ENCODE measurements around the gene S100A11.

Gene S100A11

DNA sequence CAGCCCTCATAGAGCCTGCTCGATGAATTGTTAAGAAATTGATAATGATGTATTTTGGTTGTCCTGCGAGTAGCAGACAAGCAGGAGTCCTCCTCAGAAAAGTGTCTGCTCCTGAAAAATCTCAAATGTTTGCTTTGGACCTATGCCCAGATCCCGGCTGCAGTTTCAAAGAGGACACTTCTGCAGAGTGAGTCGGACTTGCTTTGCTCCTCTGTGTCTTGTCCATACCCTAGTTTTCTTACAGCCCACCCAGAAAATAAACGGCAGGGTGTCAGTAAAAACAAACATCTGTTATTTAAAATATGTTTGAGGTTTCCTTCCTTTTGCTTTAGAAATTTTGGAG is 46.0 kb downstream of the S100A11 start:
- no peak for DNase-seq (ENCODE audit: low read depth)
- peak overlapping the region; percentile 78 for H3K4me3 ChIP-seq (ENCODE audit: low read length)

DNA sequence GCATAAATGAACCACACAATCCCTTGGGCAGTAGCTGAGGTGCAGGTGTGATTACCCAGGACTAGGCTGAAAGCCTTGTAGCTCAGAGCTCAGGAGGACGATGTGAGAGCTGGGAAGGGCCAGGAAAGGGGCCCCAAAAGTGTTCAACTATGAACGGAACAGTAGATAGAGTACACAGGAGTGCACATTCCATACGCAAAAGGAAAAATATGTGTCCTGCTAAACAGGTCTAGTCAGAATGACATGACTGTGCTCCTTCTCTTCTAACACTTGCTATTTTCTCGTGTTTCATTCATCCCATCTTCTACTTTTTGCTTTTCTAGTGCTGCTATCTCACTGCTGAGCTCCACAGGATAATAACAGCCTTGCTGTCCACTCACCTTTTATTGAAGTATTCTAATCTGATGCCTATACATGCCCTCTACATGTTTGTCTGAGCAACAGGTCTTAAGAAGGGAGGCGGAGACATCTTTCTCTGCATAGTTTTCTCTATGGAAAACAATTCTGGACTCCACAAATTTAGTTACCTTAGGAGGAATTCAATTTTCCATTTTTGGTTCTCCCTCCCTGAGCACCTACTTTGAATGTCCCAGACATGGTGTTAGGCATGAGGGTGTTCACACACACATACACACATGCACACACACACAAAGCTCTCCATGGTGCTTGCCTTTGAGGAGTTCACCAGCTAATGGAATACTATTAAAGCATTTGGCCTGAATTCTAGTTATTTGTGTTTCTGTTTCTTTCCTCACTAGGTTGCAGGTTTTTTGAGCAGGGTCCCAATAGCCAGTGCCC is 46.5 kb downstream of the S100A11 start:
- TF ChIP-seq, protein P1, sequence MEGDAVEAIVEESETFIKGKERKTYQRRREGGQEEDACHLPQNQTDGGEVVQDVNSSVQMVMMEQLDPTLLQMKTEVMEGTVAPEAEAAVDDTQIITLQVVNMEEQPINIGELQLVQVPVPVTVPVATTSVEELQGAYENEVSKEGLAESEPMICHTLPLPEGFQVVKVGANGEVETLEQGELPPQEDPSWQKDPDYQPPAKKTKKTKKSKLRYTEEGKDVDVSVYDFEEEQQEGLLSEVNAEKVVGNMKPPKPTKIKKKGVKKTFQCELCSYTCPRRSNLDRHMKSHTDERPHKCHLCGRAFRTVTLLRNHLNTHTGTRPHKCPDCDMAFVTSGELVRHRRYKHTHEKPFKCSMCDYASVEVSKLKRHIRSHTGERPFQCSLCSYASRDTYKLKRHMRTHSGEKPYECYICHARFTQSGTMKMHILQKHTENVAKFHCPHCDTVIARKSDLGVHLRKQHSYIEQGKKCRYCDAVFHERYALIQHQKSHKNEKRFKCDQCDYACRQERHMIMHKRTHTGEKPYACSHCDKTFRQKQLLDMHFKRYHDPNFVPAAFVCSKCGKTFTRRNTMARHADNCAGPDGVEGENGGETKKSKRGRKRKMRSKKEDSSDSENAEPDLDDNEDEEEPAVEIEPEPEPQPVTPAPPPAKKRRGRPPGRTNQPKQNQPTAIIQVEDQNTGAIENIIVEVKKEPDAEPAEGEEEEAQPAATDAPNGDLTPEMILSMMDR (conservative IDR thresholded peaks at IDR 0.05; ENCODE audit: low read depth, low read length), result no peak
- no peak for DNase-seq (ENCODE audit: low read depth)
- no peak overlapping the region for H3K4me3 ChIP-seq (ENCODE audit: low read length)

More for the DNA sequence above, 46.0 kb downstream of the S100A11 start:
- TF ChIP-seq, protein P1 (conservative IDR thresholded peaks at IDR 0.05; ENCODE audit: low read depth, low read length), result no peak

DNA sequence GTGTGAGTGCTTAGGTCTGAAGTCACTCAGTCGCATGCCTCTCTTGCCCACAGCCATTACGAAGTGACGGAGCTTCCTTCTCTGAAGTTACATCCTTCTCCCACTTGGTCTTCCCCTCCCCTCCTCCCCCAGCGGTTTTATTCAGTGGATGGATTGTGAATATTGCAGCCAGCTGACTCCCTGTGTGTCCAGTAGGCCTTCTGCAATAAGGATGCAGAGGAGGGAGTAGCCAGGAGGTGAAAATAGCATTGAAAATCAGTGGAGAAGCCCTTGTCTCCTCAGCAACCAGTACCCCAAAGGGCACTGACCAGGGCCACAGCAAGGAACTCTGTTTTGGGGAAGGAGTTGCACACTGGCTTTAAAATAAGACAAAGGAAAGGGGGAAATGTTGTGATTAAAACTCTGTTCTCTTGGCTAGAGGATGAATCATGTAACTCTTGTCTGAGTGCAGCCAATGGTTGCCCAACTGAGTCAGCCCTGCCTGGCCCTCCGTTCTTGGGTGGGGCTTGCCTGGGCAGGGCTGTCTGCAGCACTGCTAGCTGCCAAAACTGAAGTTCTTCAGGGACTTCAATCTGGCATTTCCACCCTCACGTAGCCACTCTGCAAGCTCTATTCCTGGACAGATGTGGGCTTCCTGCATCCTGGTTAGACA is 47.5 kb downstream of the S100A11 start:
- no peak for DNase-seq (ENCODE audit: low read depth)
- peak overlapping the region; percentile 9 for H3K4me3 ChIP-seq (ENCODE audit: low read length)
- TF ChIP-seq, protein P1 (conservative IDR thresholded peaks at IDR 0.05; ENCODE audit: low read depth, low read length), result no peak

DNA sequence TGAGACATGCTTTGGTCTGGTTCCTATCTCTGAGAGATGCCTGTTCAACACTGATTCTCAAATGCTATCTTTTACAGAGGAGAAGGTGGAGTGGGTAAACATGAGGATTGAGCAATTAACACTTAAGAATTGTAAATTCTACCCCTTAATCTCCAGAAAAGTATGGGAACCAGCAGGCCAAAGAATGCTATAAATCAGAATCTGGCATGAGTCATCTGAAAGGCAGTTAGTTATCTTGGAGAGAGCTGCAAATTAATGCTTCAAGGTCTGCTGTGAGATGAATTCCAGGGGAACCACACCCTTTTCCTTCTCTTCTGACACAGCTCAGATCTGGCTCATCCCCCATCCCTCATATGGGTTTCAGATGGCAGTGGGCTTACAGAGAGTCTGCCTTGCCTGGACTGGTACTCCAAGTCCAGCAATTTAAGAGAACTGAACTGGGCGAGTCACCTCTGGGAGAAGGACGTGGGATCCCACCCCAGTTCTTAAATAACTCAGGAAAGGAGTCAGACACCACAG is 48.3 kb downstream of the S100A11 start:
- TF ChIP-seq, protein P1 (conservative IDR thresholded peaks at IDR 0.05; ENCODE audit: low read depth, low read length), result no peak
- peak; percentile 92 for DNase-seq (ENCODE audit: low read depth)
- peak overlapping the region; percentile 9 for H3K4me3 ChIP-seq (ENCODE audit: low read length)

DNA sequence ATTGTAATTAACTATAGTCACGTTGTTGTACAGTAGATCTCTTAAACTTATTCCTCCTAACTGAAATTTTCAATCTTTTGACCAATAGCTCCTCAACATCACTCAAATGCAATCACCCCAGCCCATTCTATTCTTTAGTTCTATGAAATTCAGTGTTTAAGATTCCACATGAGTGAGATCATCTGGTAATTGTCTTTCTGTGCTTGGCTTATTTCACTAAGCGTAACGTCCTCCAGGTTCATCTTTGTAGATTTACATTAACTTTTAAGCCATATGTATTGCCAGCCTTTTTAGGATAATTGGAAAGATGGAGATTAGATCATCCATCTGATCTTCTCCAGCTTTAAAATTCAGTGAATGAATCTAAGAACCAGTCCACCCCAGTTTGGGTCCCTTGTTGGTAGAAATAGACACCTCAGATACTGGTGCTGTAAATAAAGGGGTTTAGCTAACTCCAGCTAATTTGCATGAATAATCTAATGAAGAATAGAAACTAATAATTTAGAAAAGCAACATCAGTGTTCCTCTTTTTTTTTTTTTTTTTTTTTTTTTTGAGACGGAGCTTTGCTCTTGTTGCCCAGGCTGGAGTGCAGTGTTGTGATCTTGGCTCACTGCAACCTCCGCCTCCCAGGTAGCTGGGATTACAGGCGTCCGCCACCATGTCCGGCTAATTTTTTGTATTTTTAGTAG is 50.2 kb downstream of the S100A11 start:
- no peak for DNase-seq (ENCODE audit: low read depth)
- TF ChIP-seq, protein P1 (conservative IDR thresholded peaks at IDR 0.05; ENCODE audit: low read depth, low read length), result no peak

DNA sequence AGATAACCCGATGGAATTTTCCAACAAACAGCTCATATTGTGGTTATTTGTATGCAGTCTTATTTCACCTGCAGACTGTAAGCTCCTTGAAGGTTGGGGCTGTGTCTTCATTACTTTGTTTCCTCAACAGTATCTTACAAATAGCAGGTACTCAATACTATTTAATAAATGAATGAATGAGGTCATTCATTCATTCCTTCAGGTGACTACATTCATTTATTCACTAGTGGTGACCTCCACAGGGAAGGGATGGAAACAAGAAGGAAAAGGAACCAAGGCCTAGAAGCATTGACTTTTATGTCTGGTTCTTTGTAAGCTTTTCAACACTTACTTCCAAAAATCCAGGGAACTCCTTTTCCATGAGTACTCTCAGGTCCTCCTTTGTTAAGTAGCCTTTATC is 51.0 kb downstream of the S100A11 start:
- no peak for DNase-seq (ENCODE audit: low read depth)
- TF ChIP-seq, protein P1 (conservative IDR thresholded peaks at IDR 0.05; ENCODE audit: low read depth, low read length), result no peak
- H3K4me3 ChIP-seq (ENCODE audit: low read length), result no peak overlapping the region

More for the DNA sequence above, 50.2 kb downstream of the S100A11 start:
- H3K4me3 ChIP-seq (ENCODE audit: low read length), result no peak overlapping the region

Measured in retinal pigment epithelial cell (primary cell).